Measurements from ENCODE around the gene PFDN6. TPM values are rescaled to one million over a fixed set of nuclear protein-coding genes. Genes with fewer than 3 reads are reported as not detected.

PFDN6 gene
- total RNA-seq, 1 experiment from 2014 or later = 90.5 TPM

DNA sequence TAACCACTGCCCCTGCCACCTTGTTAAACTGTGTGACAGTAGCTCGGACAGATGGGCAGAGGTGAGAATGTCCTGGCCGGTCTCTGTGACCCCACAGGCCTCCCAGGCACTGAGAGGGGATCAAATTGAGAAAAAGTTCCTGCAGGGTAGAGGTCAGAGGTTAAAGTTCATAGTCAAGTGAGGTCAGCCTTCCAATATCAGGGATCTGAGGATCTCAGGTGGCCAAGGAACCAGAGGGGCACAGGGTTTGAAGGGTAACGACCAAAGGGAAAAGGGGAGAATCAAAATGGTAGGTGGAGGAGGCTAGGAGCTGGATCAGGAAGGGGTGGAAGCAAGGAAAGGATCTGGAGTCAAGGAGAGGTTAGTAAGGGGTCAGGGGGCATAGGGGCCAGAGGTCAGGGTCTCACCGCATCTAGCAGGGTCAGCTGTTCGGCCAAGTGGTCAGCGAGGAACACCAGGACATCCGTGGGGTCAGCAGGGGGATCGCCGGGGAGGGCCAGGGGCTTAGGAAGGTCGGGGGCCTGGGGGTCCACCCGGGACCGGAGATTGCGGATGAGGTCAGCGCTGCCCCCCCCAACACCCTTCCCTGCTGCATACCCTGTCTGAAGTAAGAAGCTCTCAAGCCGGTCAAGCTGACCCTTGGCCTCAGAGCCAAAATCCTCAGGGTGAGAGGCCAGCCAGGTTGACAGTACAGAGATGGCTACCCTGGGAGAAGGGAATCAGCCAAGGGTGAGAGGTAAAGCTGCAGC lies 6.4 kb downstream of the PFDN6 start (continued):
- TF ChIP-seq, protein P1, sequence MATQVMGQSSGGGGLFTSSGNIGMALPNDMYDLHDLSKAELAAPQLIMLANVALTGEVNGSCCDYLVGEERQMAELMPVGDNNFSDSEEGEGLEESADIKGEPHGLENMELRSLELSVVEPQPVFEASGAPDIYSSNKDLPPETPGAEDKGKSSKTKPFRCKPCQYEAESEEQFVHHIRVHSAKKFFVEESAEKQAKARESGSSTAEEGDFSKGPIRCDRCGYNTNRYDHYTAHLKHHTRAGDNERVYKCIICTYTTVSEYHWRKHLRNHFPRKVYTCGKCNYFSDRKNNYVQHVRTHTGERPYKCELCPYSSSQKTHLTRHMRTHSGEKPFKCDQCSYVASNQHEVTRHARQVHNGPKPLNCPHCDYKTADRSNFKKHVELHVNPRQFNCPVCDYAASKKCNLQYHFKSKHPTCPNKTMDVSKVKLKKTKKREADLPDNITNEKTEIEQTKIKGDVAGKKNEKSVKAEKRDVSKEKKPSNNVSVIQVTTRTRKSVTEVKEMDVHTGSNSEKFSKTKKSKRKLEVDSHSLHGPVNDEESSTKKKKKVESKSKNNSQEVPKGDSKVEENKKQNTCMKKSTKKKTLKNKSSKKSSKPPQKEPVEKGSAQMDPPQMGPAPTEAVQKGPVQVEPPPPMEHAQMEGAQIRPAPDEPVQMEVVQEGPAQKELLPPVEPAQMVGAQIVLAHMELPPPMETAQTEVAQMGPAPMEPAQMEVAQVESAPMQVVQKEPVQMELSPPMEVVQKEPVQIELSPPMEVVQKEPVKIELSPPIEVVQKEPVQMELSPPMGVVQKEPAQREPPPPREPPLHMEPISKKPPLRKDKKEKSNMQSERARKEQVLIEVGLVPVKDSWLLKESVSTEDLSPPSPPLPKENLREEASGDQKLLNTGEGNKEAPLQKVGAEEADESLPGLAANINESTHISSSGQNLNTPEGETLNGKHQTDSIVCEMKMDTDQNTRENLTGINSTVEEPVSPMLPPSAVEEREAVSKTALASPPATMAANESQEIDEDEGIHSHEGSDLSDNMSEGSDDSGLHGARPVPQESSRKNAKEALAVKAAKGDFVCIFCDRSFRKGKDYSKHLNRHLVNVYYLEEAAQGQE (IDR thresholded peaks at IDR 0.05; ENCODE audit: low read depth) = no peak
- TF ChIP-seq CBX3 (IDR thresholded peaks at IDR 0.05; ENCODE audit: low read depth) = no peak
- TF ChIP-seq YY1 (IDR thresholded peaks at IDR 0.05; ENCODE audit: extremely low read depth, insufficient replicate concordance, low read depth, low read length) = no peak
- TF ChIP-seq ELF1 (IDR thresholded peaks at IDR 0.05; ENCODE audit: borderline replicate concordance, low read depth) = no peak

DNA sequence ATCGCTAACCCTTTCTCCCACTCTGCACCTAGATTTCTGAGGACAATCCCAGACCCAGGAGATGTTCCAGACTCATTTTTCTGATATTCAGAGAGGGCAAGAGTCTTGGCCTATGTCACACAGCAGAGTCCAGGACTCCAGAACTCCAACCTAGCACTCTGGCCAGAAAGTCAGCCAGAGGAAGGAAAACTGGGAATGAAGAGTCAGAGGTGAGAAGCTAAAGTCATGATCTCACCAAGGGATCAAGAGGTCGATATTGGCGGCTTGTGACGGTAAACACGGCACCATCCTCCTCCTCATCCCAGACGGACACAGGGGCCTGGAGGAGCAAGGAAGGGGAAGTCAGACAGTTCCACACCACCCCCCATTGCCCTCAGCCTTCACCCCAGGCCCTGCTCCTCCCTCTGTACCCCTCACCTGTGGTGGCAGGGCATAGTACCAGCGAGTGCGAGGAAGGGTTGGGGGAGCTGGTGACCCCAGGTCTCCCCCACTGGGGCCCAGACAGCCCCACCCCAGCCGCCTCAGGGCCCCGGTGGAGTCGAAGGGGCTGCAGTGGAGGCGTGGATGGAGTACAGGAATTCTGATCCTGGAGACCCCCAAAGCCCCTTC lies 7.5 kb downstream of the PFDN6 start:
- Histone ChIP-seq H3K36me3 (ENCODE audit: control insufficient read depth in 1 of 2, insufficient read depth in 2 of 2, low read length in 2 of 2) (peaks cover 1 to 8% of the 10 kb centered on the region in 2 experiments; a peak in 3 of 4 replicates), H3K79me2 (ENCODE audit: insufficient read depth, low read length) (peaks cover 23% of the 10 kb centered on the region), H2AFZ (ENCODE audit: low read depth, low read length, poor library complexity, severe bottlenecking) (no peak overlapping the region), H3K4me2 (ENCODE audit: low read length) (peak overlapping the region; percentile 100), H4K20me1 (ENCODE audit: insufficient read depth) (no peaks in the 10 kb centered on the region), H3K9me2 (ENCODE audit: insufficient read depth) (no peaks in the 10 kb centered on the region), H3K9me3 (ENCODE audit: control insufficient read depth in 1 of 2, insufficient read depth in 1 of 2, low read depth in 1 of 2, low read length in 2 of 2) (no peaks in the 10 kb centered on the region), H3K27ac (ENCODE audit: low read depth, low read length) (peak overlapping the region; percentile 96), H3K27me3 (ENCODE audit: insufficient read depth, low read length) (no peaks in the 10 kb centered on the region), H3K4me1 (ENCODE audit: control insufficient read depth in 1 of 2, insufficient read depth in 2 of 2, low read length in 2 of 2) (peaks cover 6 to 26% of the 10 kb centered on the region in 2 experiments; a peak in 3 of 4 replicates), H3K9ac (ENCODE audit: low read length) (peak overlapping the region; percentile 84), H3K4me3 (replicated peaks in 1 of 2; ENCODE audit: low read depth in 1 of 2, low read length in 2 of 2) (peak overlapping the region; percentile 76 to 85)
- DNase-seq (ENCODE audit: low read depth, low spot score) (no peak), ATAC-seq (no peak)
- POLR2A ChIA-PET = interaction anchor here (1.3 to 1.6 kb wide), 3 partner anchors 8 to 21 kb away, joined by 4 to 11 read pairs (median 9); partner anchors contain the start of genes B3GALT4, PFDN6, WDR46 and ZBTB22
- no peak for TF ChIP-seq TCF7L2 (IDR thresholded peaks at IDR 0.05; ENCODE audit: borderline replicate concordance, extremely low read depth, insufficient read depth, insufficient read length)
- CTCF ChIA-PET = interaction anchor here (1.6 kb wide), 2 partner anchors 8 to 20 kb away, joined by 5 to 6 read pairs; partner anchors contain the start of genes B3GALT4, PFDN6 and WDR46
- BruUV-seq (replicated peaks) = TSS peak; percentile 17
- intact Hi-C loops (cut with micrococcal nuclease) = loop anchor here (5.0 kb wide), 2 partner anchors 115 to 130 kb away; partner anchors contain the start of gene PHF1
- RAD21 ChIA-PET (ENCODE audit: low non-redundant PET in 1 of 2, low total read pairs in 2 of 2, uncharacterized antibody in 2 of 2, unreplicated experiment in 2 of 2) = no interaction called here
